ELR (cell line): ENCODE measurements around the gene REPS2.
"Not testable (repeated sequence)": the region's sequence is repeated elsewhere in the genome, so short reads cannot be mapped to it uniquely, and the experiment has no call there.

Experiments used
- DNase-seq: peaks from one replicate; pipeline ENCODE4 v3.0.0-alpha.2; 2015; ENCODE audit warnings: low read depth

The REPS2 gene

GRCh38 chrX:16946361-16946964 lies at the start of gene REPS2:
REPS2 (plus strand) TSS chrX:16946658; CDS start chrX:16946862, 204 bp downstream.
- DNase-seq: peak; percentile 67

DNA sequence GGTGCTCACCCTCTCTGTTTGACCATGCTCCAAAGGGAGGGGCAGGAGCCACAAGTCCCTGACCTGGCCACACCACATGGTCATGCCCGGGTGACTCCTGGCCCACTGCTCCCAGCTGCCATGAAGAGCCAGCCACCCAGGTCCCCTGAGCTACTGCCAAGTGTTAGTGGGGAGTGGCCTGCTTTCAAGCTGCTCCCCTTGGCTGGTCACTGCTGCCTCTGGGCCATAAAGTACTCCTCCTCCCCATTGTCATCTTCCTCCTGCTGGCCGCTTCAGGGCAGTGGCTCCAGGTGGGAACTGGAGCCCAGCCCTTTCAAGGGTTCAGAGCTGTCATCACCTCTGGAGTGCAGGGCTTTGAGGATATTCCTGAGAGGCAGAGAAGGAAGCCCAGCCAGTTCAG lies 49.0 kb upstream of the REPS2 start:
- no peak for DNase-seq

- no peak for DNase-seq
Observed at GRCh38 chrX:16903274-16904022, 43.0 kb upstream of the REPS2 start.

DNA sequence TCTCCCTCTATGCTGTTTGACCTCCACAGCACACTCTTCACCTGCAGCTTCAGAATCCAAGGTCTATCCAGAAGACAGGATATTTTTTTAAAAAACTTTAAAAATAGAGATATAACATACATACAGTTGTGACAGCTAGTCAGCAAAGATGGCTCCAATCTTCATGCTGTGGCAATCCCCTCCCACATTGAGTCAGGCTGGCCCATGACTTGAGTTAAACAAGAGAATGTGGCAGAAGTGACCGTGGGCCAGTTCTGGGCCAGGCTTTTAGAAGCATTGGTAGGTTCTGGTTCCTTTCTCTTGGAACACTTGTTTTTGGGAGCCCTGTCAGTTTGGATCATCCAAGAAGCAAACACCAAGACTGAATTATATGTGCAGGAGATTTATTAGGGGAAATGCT lies 36.1 kb upstream of the REPS2 start:
- DNase-seq: no peak

GRCh38 chrX:16914058-16914457 lies 32.4 kb upstream of the REPS2 start:
- DNase-seq: no peak

DNA sequence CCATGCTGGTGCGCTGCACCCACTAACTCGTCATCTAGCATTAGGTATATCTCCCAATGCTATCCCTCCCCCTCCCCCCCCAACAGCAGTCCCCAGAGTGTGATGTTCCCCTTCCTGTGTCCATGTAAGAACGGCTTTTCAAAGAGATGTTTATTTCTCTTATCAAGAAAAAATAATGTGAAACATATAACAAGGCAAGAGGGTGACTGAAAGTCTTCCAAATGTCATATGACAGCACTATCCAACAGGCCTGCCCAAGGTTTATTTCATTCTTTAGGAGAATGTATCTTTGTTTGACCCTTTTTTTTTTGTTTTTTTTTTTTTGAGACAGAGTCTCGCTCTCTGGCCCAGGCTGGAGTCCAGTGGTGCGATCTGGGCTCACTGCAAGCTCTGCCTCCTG lies 29.9 kb upstream of the REPS2 start:
- no peak for DNase-seq

GRCh38 chrX:16917120-16917519 lies 29.3 kb upstream of the REPS2 start:
- no peak for DNase-seq

DNA sequence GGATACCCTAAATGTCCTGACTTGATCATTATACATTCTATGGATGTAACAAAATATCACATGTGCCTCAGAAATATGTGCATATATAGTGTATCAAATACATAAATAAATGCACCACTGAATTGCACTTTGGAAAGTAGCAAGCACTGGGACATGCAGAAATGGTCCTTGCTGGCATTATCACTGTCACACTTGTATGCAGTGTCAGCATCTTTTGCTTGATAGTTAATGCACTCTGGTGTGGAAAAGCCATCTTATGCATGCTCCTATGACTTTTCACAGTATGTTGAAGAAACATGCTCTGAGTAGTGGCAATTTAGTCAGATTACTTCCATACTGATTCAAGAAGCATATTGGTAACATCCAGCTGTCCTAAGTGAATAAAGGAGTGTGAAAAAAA lies 27.5 kb upstream of the REPS2 start:
- DNase-seq: no peak

DNA sequence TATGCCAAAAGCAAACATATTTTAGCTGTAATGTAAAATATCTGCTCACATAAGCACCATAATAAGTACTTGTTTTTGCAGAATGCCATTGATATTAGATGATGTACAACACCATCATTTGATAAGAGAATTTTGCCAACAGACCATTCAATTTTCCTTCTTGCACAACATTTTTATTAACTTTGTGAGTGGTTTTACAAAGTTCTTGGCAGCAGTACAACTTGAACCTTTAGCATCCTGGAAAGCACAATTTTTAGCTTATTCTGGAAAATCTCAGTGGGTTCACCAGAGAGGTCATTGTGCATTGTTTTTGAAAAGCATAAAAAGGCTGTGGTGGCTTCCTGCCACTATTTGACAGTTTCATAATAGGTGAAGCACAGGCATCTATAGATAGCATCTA lies 26.4 kb upstream of the REPS2 start:
- DNase-seq: no peak

DNA sequence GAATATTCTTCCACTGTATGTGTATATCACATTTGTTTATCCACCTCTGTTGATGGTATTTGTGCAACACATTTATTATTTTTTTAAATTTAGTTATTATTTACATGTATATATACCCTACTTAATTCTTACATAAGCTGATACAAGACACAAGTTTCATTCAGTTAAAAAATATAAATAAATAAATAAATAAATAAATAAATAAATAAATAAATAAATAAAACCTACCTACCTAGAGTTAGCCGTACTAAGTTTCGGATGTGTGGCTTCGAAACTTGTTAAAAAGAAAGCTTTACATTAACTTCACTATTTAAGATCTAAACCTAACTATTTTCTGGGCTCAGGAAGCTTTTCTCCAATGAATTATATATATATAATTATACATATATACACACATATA lies 23.3 kb upstream of the REPS2 start:
- no peak for DNase-seq

DNA sequence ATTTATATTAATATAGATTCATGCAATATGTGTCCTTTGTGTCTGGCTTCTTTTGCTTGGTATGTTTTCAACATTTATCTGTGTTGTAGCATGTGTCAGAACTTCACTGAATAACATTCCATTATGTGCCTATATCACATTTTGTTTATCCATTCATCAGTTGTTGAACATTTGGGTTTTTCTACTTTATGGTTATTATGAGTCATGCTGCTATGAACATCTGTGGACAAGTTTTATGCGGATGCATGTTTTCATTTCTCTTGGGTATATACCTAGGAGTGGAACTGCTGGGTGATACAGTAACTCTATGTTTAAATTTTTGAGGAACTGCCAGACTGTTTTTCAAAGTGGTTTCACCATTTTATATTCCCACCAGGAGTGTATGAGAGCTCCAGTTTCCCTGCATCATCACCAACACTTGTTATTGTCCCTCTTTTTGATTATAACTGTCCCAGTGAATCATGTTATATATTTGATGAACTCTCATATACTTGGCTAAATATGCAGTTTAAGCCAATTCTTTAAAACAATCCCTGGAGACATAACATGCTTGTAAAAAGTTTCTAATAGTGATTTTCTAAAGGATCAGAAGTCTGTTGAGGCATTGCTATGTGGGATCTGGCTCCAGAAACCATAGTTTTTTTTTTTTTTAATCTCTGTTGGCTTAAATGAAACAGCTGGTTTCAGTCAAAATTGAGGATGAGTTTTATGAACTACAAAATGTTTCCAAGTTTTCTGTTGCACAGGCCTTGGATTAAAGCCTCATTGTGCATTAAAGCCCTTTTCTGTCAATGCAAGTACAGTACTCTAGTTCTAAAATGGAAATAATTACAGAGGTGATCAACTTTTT lies 21.6 kb upstream of the REPS2 start:
- peak; percentile 21 for DNase-seq

GRCh38 chrX:16930392-16930791 lies 16.1 kb upstream of the REPS2 start:
- no peak for DNase-seq

DNA sequence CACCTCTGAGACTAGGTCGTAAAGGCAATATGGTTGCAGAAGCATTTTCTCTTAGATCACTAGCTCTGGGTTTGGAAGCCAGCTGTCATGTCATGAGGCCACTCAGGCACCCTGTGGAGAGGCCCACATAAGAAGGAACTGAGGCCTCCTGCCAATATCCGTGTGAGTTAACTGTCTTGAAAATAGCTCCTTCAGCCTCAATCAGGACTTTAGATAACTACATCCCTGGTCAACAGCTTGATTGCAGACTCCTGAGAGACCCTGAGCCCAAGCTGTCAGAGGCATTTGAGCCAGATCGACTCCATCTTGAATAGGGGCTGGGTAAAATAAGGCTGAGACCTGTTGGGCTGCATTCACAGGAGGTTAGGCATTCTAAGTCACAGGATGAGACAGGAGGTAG lies 15.1 kb upstream of the REPS2 start:
- no peak for DNase-seq

- no peak for DNase-seq
Observed at GRCh38 chrX:16931855-16932575, 14.4 kb upstream of the REPS2 start.

GRCh38 chrX:16934185-16934584 lies 12.3 kb upstream of the REPS2 start:
- no peak for DNase-seq

DNA sequence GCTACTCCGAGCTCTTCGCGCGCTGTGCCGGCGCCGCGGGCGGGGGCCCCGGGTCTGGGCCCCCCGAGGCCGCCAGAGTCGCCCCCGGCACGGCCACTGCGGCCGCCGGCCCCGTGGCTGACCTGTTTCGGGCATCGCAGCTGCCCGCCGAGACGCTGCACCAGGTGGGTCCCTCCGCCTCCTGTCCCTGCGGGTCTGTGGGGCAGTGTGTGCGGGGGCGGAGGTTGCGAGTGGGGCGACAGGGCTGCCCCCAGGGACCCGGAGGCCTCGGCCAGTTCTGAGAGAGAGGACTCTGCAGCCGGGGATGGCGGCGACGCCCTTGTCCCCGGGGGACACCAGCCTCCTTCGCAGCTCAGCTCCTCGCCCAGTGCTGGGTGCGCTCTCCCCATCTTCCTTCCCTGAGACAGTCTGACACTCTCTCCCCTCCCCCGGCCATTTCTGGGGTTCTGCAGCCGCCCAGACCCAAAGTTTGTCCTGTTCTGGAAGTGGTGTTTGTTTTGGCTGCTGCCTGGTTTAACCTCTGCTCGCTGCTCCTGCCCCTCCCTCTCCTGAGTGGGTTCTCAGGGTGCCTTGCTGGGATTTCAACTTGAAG lies 609 bp downstream of the REPS2 start:
- no peak for DNase-seq

GRCh38 chrX:16950423-16950822 lies 4.0 kb downstream of the REPS2 start:
- no peak for DNase-seq

GRCh38 chrX:16953606-16954211 lies 7.3 kb downstream of the REPS2 start:
- DNase-seq: peak; percentile 45

DNA sequence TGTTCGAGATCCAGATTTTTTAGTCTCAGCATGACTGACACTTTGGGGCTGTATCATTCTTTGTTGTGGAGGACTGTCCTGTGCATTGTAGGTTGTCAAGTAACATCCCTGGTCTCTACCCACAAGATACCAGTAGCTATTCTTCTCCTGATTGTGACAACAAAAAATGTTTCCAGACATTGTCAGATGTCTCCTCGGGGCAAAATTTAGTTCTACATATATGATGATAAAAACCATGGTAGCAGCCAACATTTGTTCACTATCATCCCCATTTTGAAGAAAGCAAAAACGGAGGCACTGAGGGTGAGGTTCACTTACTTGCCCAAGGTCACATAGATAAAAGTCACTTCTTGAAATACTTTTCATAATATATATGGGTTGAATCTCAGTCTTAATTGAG lies 11.3 kb downstream of the REPS2 start:
- DNase-seq: no peak

GRCh38 chrX:16958356-16958755 lies 11.9 kb downstream of the REPS2 start:
- no peak for DNase-seq

GRCh38 chrX:16962661-16963060 lies 16.2 kb downstream of the REPS2 start:
- DNase-seq: not testable (repeated sequence)

DNA sequence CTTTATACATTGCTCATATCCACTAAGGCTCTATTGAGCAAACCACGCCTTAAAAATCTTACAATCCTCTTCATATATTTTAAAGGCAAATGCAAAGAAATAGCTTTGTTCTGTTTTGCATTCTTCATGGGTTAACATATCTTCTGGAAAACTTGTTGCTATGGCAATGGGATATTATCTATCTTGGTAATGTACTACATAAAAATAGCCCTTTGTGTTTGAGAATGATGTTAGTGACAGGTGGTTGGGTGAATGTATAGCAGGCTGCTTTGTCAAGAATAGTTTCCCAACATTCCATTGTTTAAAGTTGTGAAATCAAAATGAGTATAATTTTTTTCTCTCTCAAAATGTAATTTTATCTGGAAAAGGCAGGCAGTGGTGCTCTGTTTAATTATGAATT lies 16.8 kb downstream of the REPS2 start:
- DNase-seq: no peak
